Spleen (tissue), 7 donors: ENCODE results near the gene DLD.
"Not testable (repeated sequence)": the region's sequence is repeated elsewhere in the genome, so short reads cannot be mapped to it uniquely, and the experiment has no call there.

Source experiments
- CTCF ChIP-seq, 11 experiments: fragments of 200-600 bp in 7 of 11; fragments of 450-650 bp in 4 of 11; sonication (generic) in 4 of 11; IDR thresholded peaks in 8 of 11; conservative IDR thresholded peaks in 3 of 11; 1 replicate in 7 of 11; 2 replicates in 4 of 11; pipeline versions ENCODE4 v1.4.0 to v1.8.0; 2016 to 2021; ENCODE audit warnings: antibody characterized with exemption in 11 of 11, inconsistent platforms in 4 of 11, mild to moderate bottlenecking in 1 of 11
- POLR2A ChIP-seq, 3 donors: fragments of 450-650 bp; IDR thresholded peaks; one replicate each; pipeline ENCODE4 v1.5.1; 2017; ENCODE audit warnings: antibody characterized with exemption in 3 of 3, mild to moderate bottlenecking in 1 of 3
- POLR2AphosphoS5 ChIP-seq, 3 donors: sonication (generic); formaldehyde crosslinking; IDR thresholded peaks; one replicate each; pipeline ENCODE4 v1.5.1; 2017; ENCODE audit warnings: antibody characterized with exemption in 3 of 3
- donor health status: DM: no; HTN: no; CAD: no; lungs with moderate emphysema.
- donor health status: DM: no; HTN: no; CAD: no.
- donor health status: DM: no; HTN: no; CAD: no.

DNA sequence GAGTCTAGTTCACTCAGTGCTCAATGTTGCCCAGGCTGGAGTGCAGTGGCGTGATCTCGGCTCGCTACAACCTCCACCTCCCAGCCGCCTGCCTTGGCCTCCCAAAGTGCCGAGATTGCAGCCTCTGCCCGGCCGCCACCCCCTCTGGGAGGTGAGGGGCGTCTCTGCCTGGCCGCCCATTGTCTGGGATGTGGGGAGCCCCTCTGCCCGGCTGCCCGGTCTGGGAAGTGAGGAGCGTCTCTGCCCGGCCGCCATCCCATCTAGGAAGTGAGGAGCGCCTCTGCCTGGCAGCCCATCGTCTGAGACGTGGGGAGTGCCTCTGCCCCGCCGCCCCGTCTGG, 43.2 kb upstream of the DLD start:
- not testable (repeated sequence) for TF ChIP-seq POLR2A (IDR thresholded peaks at IDR 0.05); CTCF (IDR thresholded peaks at IDR 0.05 in 8 of 11, conservative IDR thresholded peaks at IDR 0.05 in 3 of 11); POLR2AphosphoS5 (IDR thresholded peaks at IDR 0.05)
